Naive thymus-derived CD8-positive, alpha-beta T cell (primary cell): Measurements from ENCODE around the gene TMTC2. TPM values are rescaled to one million over a fixed set of nuclear protein-coding genes. Genes with fewer than 3 reads are reported as not detected.

ENCODE experiments used
- ATAC-seq, 2 donors: fragments of 150-1000 bp; cut with Tn5 transposase in 1 of 2; sonication (Bioruptor Pico), chemical (Tn5 transposase) in 1 of 2; 1 replicate in 1 of 2; 2 replicates in 1 of 2; pipeline ENCODE4 v1.10.0; 2021; ENCODE audit warnings: mild to moderate bottlenecking in 2 of 2, moderate library complexity in 2 of 2
- POLR2A ChIA-PET: fragments of 350-600 bp; sonication (Branson Sonifier 250); formaldehyde crosslinking; loops from one replicate; lab custom pipeline; 2021; ENCODE audit warnings: antibody characterized with exemption; lab: Charles Lee
- DNase-seq, 10 donors: peaks; one replicate each; pipeline versions ENCODE4 v3.0.0 to v3.0.0-alpha.2; 2020 to 2022
- H3K27ac Mint-ChIP-seq, 10 donors: one replicate each; pipeline ENCODE4 v1.8.0; 2020 to 2022; ENCODE audit warnings: mild to moderate bottlenecking in 10 of 10, mixed read lengths in 10 of 10, moderate library complexity in 4 of 10, inconsistent platforms in 1 of 10
- H3K27me3 Mint-ChIP-seq, 5 donors: one replicate each; pipeline ENCODE4 v1.8.0; 2021 to 2022; ENCODE audit warnings: mixed read lengths in 5 of 5
- H3K36me3 Mint-ChIP-seq, 3 donors: one replicate each; pipeline ENCODE4 v1.8.0; 2020 to 2022; ENCODE audit warnings: mixed read lengths in 3 of 3, mild to moderate bottlenecking in 2 of 3, inconsistent platforms in 1 of 3
- H3K4me1 Mint-ChIP-seq, 4 donors: one replicate each; pipeline ENCODE4 v1.8.0; 2021 to 2022; ENCODE audit warnings: mixed read lengths in 4 of 4
- H3K4me3 Mint-ChIP-seq, 10 donors: one replicate each; pipeline ENCODE4 v1.8.0; 2020 to 2022; ENCODE audit warnings: mild to moderate bottlenecking in 10 of 10, mixed read lengths in 10 of 10, moderate library complexity in 6 of 10, inconsistent platforms in 1 of 10
- H3K9me3 Mint-ChIP-seq, 9 donors: one replicate each; pipeline ENCODE4 v1.8.0; 2020 to 2022; ENCODE audit warnings: mixed read lengths in 9 of 9, mild to moderate bottlenecking in 3 of 9, inconsistent platforms in 1 of 9, moderate library complexity in 1 of 9
- polyA plus RNA-seq, 3 donors: library from polyadenylated mRNA; unstranded; fragments of 300-500 nt; fragmentation: Illumina TruSeq; gene quantifications; one replicate each; pipeline ENCODE4 v1.2.3, GENCODE V29; 2021
- total RNA-seq, 8 experiments: library from RNA in 2 of 8; stranded (reverse) in 2 of 8; gene quantifications; one replicate each; pipeline ENCODE4 v1.2.3 and lab custom pipeline; 2021 to 2026

TMTC2 gene
- total and polyA plus RNA-seq, 5 experiments from 2014 or later = 0.14 to 4.0 (median 1.9) TPM; not detected in 1

DNA sequence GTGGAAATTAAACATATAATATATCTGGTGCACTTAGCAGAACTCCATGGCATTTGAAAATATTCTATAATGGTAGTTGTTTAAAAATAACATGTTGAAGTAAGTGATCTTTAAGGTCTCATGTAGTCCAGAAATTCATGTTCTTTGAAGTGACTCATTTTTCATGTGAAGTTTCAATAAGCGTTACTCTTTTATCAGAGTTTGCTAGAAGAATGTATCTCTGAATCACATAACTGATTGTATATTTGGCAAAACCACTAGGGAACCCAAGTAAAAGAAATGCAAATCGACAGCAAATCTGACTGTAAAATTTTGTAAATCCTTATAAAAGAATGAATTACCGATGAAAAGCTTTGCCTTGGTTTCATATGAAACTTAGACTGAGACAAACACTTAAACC, 463.3 kb downstream of the TMTC2 start:
- Mint-ChIP-seq H3K27ac (no peak overlapping the region), H3K4me1 (no peaks in the 10 kb centered on the region), H3K27me3 (peaks cover 0 to 6% (median 0%) of the 10 kb centered on the region in 5 donors), H3K9me3 (peaks cover 0 to 4% (median 0%) of the 10 kb centered on the region in 9 donors), H3K4me3 (no peak overlapping the region), H3K36me3 (no peaks in the 10 kb centered on the region)
- no peak for ATAC-seq
- POLR2A ChIA-PET = no interaction called here
- DNase-seq = no peak

GRCh38 chr12:83150465-83151189, 463.9 kb downstream of the TMTC2 start:
- POLR2A ChIA-PET = no interaction called here
- no peaks in the 10 kb centered on the region for H3K36me3 Mint-ChIP-seq
- H3K27me3 Mint-ChIP-seq = peaks cover 0 to 6% (median 0%) of the 10 kb centered on the region in 5 donors
- no peak overlapping the region for H3K27ac Mint-ChIP-seq
- H3K9me3 Mint-ChIP-seq = peaks cover 0 to 4% (median 0%) of the 10 kb centered on the region in 9 donors
- DNase-seq (no peak), ATAC-seq (no peak)
- no peak overlapping the region for H3K4me3 Mint-ChIP-seq
- no peaks in the 10 kb centered on the region for H3K4me1 Mint-ChIP-seq

DNA sequence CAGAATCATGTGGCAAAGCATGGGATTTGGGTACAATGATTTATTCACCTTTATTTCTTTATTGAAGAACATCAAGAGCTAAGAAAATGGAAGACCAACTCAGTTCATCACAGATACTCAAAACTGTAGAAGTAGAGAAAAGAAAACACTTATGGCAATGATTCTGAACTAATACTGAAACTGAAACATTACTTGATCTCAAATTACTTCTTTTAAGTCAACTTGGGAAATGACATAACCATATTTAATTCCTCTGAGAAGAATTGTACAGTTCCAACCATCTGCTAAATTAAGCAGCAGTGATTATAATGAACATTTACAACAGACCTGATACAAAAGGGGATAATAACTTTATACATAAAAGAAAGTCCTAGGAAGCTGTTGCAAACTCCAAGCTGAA, 466.5 kb downstream of the TMTC2 start:
- H3K36me3 Mint-ChIP-seq = no peaks in the 10 kb centered on the region

GRCh38 chr12:83156815-83157214, 470.1 kb downstream of the TMTC2 start:
- POLR2A ChIA-PET = no interaction called here

More for the DNA sequence above, 466.5 kb downstream of the TMTC2 start:
- DNase-seq (no peak), ATAC-seq (no peak)
- H3K9me3 Mint-ChIP-seq = peaks cover 0 to 4% (median 0%) of the 10 kb centered on the region in 9 donors
- no peak overlapping the region for H3K27ac Mint-ChIP-seq
- peaks cover 0 to 6% (median 0%) of the 10 kb centered on the region in 5 donors for H3K27me3 Mint-ChIP-seq
- no peak overlapping the region for H3K4me3 Mint-ChIP-seq
- POLR2A ChIA-PET = no interaction called here
- H3K4me1 Mint-ChIP-seq = no peaks in the 10 kb centered on the region

DNA sequence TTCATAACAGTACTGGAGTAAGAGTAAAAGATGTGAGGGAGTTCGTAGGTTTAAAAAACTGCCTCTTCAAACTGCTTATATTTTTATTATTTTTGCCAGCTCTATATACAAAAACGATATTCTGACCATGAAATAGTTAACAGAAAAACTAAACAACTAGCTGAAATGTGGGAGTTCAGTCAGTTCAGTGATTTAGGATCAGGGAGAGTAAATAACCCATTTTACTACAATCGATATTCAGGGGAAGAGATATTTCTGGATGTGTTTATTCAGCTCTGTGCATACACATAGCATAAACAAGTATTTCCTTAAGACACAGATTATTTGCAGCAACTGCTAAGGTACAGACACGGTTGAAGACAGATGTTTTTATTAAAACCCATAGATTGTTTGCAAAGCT, 470.9 kb downstream of the TMTC2 start:
- ATAC-seq (no peak), DNase-seq (no peak)
- Mint-ChIP-seq H3K9me3 (peaks cover 0 to 2% (median 0%) of the 10 kb centered on the region in 9 donors), H3K4me3 (no peak overlapping the region), H3K27me3 (peaks cover 0 to 4% (median 0%) of the 10 kb centered on the region in 5 donors), H3K36me3 (no peaks in the 10 kb centered on the region), H3K27ac (no peak overlapping the region), H3K4me1 (no peaks in the 10 kb centered on the region)
- POLR2A ChIA-PET = no interaction called here

More at GRCh38 chr12:83156815-83157214, 470.1 kb downstream of the TMTC2 start:
- H3K36me3 Mint-ChIP-seq = no peaks in the 10 kb centered on the region
- H3K4me3 Mint-ChIP-seq = no peak overlapping the region
- H3K4me1 Mint-ChIP-seq = no peaks in the 10 kb centered on the region
- H3K27me3 Mint-ChIP-seq = peaks cover 0 to 4% (median 0%) of the 10 kb centered on the region in 5 donors
- ATAC-seq (no peak), DNase-seq (no peak)
- peaks cover 0 to 2% (median 0%) of the 10 kb centered on the region in 9 donors for H3K9me3 Mint-ChIP-seq
- H3K27ac Mint-ChIP-seq = no peak overlapping the region

GRCh38 chr12:83158613-83159207, 472.0 kb downstream of the TMTC2 start:
- ATAC-seq = no peak
- no peak overlapping the region for H3K4me3 Mint-ChIP-seq
- POLR2A ChIA-PET = no interaction called here

DNA sequence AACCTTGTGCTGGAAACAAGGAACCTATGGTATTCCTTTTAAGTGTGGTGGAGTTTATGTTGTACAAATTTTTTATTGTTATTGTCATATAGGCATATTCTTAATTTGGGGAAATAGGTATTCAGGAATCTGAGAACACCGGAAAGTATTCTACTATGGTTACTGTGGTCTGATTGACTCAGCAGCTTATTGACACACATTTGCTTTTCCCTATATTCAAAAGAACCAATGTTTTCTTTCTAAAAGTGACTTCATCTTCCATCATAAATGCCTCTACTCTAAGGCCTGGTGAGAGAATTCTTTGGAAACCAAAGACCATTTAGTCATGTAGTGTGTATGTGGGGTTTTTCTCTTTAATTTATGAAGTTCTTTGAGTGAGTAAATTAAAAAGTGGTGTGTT, 474.8 kb downstream of the TMTC2 start:
- POLR2A ChIA-PET = no interaction called here
- H3K4me3 Mint-ChIP-seq = no peak overlapping the region
- H3K9me3 Mint-ChIP-seq = peaks cover 0 to 4% (median 0%) of the 10 kb centered on the region in 9 donors
- H3K27ac Mint-ChIP-seq = no peak overlapping the region
- no peaks in the 10 kb centered on the region for H3K4me1 Mint-ChIP-seq
- no peaks in the 10 kb centered on the region for H3K36me3 Mint-ChIP-seq
- no peak for DNase-seq
- ATAC-seq = no peak
- peaks cover 0 to 7% (median 0%) of the 10 kb centered on the region in 5 donors for H3K27me3 Mint-ChIP-seq

More at GRCh38 chr12:83158613-83159207, 472.0 kb downstream of the TMTC2 start:
- no peaks in the 10 kb centered on the region for H3K4me1 Mint-ChIP-seq
- H3K9me3 Mint-ChIP-seq = peaks cover 0 to 2% (median 0%) of the 10 kb centered on the region in 9 donors
- H3K27ac Mint-ChIP-seq = no peak overlapping the region
- H3K36me3 Mint-ChIP-seq = no peaks in the 10 kb centered on the region
- no peak for DNase-seq
- peaks cover 0 to 4% (median 0%) of the 10 kb centered on the region in 5 donors for H3K27me3 Mint-ChIP-seq

DNA sequence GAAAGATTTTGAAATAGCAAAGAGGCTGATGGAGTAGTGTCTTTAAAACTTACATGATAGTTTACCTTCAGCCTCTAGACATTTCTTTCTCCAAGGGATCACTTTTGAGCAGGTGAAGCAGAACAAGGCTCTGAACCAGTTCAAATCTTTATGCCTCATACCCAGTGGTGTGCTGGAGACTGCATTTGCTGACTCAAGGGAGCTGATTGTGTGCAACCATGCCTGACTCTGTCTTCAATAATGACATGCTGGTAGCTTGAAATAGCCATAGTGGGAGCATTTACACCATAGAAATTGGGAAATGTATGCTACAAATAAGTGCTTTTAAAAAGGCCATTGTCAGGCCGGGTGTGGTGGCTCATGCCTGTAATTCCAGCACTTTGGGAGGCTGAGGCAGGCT, 482.0 kb downstream of the TMTC2 start:
- Mint-ChIP-seq H3K27me3 (peaks cover 0 to 3% (median 0%) of the 10 kb centered on the region in 5 donors), H3K36me3 (no peaks in the 10 kb centered on the region), H3K4me1 (no peaks in the 10 kb centered on the region), H3K4me3 (no peak overlapping the region), H3K9me3 (peaks cover 0 to 7% (median 0%) of the 10 kb centered on the region in 9 donors), H3K27ac (no peak overlapping the region)
- POLR2A ChIA-PET = no interaction called here
- ATAC-seq = no peak
- DNase-seq = no peak

- Mint-ChIP-seq H3K4me1 (no peaks in the 10 kb centered on the region), H3K27me3 (no peaks in the 10 kb centered on the region), H3K4me3 (no peak overlapping the region), H3K36me3 (no peaks in the 10 kb centered on the region), H3K9me3 (peaks cover 0 to 7% (median 0%) of the 10 kb centered on the region in 9 donors), H3K27ac (no peak overlapping the region)
- no peak for DNase-seq
- ATAC-seq = no peak
- POLR2A ChIA-PET = no interaction called here
These were observed 485.7 kb downstream of the TMTC2 start for GRCh38 chr12:83172441-83172840.

DNA sequence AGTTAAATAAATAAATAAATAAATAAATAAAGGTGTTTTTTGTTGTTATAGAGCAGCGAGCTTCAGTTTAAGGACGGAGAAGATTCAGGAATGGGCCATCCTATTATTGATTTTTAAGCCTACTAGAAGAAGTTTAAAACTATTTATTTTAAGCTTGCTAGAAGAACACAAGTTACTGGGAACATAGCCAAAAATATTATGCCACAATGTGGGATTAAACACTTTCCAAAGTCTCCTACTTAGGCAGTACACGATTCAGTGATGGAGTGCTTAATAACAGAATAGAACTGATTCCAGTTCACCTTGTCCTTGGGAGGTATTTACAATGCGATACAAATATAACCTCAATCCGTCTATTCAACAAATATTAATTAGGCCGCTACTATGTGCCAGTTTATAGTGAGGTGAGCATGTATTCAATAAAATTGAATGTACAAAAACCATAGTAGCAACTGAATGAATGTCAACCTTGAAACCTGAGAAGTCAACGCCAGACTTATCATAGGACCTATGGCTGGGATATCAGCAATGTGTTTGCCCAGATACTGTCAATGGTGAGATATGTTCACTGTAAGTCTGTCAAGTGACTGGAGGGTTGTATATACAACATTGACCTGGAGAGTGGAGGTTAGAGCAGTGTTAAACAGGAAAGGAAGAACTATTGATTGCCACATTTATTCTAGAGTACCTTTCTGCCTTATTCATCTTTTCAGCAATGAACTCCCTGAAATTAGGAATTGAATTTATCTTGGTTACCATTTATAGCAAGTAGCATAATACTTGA, 486.4 kb downstream of the TMTC2 start:
- no peaks in the 10 kb centered on the region for H3K27me3 Mint-ChIP-seq
- DNase-seq = no peak
- no peaks in the 10 kb centered on the region for H3K36me3 Mint-ChIP-seq
- no peak overlapping the region for H3K4me3 Mint-ChIP-seq
- POLR2A ChIA-PET = no interaction called here
- H3K27ac Mint-ChIP-seq = no peak overlapping the region
- peaks cover 0 to 7% (median 0%) of the 10 kb centered on the region in 9 donors for H3K9me3 Mint-ChIP-seq
- no peaks in the 10 kb centered on the region for H3K4me1 Mint-ChIP-seq
- ATAC-seq = no peak

- peaks cover 0 to 8% (median 0%) of the 10 kb centered on the region in 9 donors for H3K9me3 Mint-ChIP-seq
- ATAC-seq = no peak
- no peaks in the 10 kb centered on the region for H3K4me1 Mint-ChIP-seq
- H3K27me3 Mint-ChIP-seq = no peaks in the 10 kb centered on the region
- POLR2A ChIA-PET = no interaction called here
- H3K27ac Mint-ChIP-seq = no peak overlapping the region
- H3K36me3 Mint-ChIP-seq = no peaks in the 10 kb centered on the region
- no peak overlapping the region for H3K4me3 Mint-ChIP-seq
- DNase-seq = no peak
These were observed 493.3 kb downstream of the TMTC2 start for GRCh38 chr12:83179999-83180398.

DNA sequence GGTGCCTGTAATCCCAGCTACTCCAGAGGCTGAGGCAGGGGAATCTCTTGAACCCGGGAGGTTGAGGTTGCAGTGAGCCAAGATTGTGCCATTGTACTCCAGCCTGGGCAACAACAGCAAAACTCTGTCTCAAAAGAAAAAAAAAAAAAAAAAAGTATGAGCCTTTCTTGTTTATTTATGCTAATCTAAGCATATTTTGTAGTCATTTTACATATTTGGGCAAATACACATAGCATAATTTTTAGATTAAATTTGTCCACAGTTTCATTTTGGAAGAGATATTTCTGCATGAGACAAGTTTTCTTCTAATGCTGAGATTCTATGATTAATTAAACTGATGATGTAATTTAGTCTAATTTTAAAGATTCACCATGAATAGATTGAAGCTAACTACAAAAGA, 494.4 kb downstream of the TMTC2 start:
- ATAC-seq = no peak
- H3K27me3 Mint-ChIP-seq = no peaks in the 10 kb centered on the region
- no peaks in the 10 kb centered on the region for H3K36me3 Mint-ChIP-seq
- H3K4me1 Mint-ChIP-seq = no peaks in the 10 kb centered on the region
- POLR2A ChIA-PET = no interaction called here
- peaks cover 0 to 4% (median 0%) of the 10 kb centered on the region in 9 donors for H3K9me3 Mint-ChIP-seq
- no peak for DNase-seq
- no peak overlapping the region for H3K4me3 Mint-ChIP-seq
- no peak overlapping the region for H3K27ac Mint-ChIP-seq

- POLR2A ChIA-PET = no interaction called here
These were observed 496.4 kb downstream of the TMTC2 start for GRCh38 chr12:83183132-83183531.

More at GRCh38 chr12:83183132-83183531, 496.4 kb downstream of the TMTC2 start:
- Mint-ChIP-seq H3K36me3 (no peaks in the 10 kb centered on the region), H3K4me1 (no peaks in the 10 kb centered on the region), H3K27me3 (no peaks in the 10 kb centered on the region), H3K9me3 (peaks cover 0 to 7% (median 0%) of the 10 kb centered on the region in 9 donors), H3K4me3 (no peak overlapping the region), H3K27ac (no peak overlapping the region)
- DNase-seq (no peak), ATAC-seq (no peak)
